ENCODE data around the gene CHID1.

DNA sequence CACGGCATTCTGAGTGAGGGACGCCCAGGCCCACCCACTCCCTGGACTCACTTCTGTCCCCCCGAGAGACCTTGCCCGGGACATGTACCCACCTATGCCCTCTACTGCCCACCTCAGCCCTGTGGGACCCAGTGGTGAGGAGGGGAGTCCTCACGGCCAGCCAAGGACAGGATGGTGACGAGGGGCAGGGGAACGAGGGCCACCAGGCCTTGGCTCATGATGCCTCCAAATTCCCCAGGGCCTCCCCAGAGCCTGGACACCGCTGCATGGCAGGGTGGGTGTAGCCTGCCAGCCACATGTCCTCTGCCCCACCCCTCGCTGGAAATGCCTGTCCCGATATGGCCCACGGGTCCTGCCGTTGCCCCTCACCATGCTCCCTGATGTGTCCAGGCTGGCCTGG lies 41.8 kb downstream of the CHID1 start:
- TF ChIP-seq POLR2A (IDR thresholded peaks at IDR 0.05) (no peak), CTCF (IDR thresholded peaks at IDR 0.05) (no peak)

All from tibial nerve (tissue), 3 donors.